ENCODE data around the gene EVC. TPM values are rescaled to one million over a fixed set of nuclear protein-coding genes. Genes with fewer than 3 reads are reported as not detected.
A peak's percentile ranks its signal among the peaks of the same experiment; 100 is the strongest.

Gene EVC
- total RNA-seq, 2 donors from 2014 or later: 7.8 to 10.5 TPM

- no peaks in the 10 kb centered on the region for H3K36me3 Mint-ChIP-seq (ENCODE audit: low read depth)
- H3K4me3 Mint-ChIP-seq: no peak overlapping the region
- ATAC-seq (replicated peaks): no peak
- no peaks in the 10 kb centered on the region for H3K27me3 Mint-ChIP-seq
- no peaks in the 10 kb centered on the region for H3K4me1 Mint-ChIP-seq
- no peak overlapping the region for H3K27ac Mint-ChIP-seq
- H3K9me3 Mint-ChIP-seq: no peaks in the 10 kb centered on the region
Observed at GRCh38 chr4:5753366-5753765, 42.4 kb downstream of the EVC start.

DNA sequence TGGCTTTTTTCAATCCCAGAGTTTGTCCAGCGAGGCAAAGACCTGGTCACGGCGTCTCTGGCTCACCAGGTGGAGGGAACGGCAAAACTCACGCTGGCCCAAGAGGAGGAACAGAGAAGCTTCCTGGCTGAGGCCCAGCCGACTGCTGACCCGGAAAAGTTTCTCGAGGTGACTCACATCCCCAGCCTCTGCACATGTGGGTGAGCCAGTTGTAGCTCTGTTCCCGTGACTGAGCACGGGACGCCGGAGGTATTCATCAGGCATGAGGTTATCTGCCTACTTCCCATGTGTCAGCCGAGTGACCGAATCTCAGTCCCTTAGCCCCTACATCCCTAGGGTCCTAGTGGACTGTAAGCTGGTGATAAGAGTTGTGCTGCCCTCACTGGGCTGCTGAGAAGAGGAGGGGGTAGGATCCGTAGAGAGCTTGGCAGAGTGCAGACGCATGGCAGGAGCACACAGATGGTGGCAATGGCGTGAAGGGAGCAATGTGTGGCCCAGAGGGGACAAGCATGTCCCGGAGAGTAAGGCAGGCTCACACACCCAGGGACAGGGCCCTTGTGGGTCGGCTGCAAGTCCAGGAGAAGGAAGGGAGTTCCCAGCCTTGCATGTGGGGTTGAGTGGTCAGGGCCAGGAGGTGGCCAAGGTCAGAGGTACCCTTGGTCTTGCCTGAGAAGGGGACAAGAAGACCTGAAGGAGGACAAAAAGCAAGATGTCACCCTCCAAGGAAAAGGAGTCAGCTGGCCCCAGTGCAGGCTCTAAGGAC lies 42.9 kb downstream of the EVC start:
- H3K27me3 Mint-ChIP-seq: no peaks in the 10 kb centered on the region
- no peaks in the 10 kb centered on the region for H3K9me3 Mint-ChIP-seq
- peaks cover 3% of the 10 kb centered on the region for H3K4me1 Mint-ChIP-seq
- ATAC-seq (replicated peaks): peak; percentile 32
- no peak overlapping the region for H3K4me3 Mint-ChIP-seq
- H3K36me3 Mint-ChIP-seq (ENCODE audit: low read depth): no peaks in the 10 kb centered on the region
- no peak overlapping the region for H3K27ac Mint-ChIP-seq

DNA sequence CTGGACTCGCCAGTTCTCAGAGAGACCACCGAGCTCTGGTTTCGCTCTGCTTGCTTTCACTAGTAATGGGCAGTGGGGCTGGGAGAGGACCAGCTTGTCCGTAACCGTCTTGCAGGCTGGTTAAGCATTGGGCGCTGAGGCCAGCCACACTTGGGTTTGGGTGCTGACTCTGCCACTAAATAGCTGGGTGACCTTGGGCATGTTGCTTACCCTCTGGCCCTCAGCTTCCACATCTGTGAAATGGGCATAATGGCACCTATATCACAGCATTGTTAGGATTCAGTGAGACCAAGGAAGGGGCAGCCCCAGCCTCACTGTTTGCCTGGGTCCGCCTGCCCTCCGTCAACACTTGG lies 43.5 kb downstream of the EVC start:
- Mint-ChIP-seq H3K27ac (no peak overlapping the region), H3K4me1 (peaks cover 5% of the 10 kb centered on the region), H3K27me3 (no peaks in the 10 kb centered on the region), H3K9me3 (no peaks in the 10 kb centered on the region), H3K36me3 (ENCODE audit: low read depth) (no peaks in the 10 kb centered on the region), H3K4me3 (no peak overlapping the region)
- ATAC-seq (replicated peaks): no peak

GRCh38 chr4:5755161-5755560 lies 44.2 kb downstream of the EVC start:
- H3K9me3 Mint-ChIP-seq: no peaks in the 10 kb centered on the region
- ATAC-seq (replicated peaks): no peak
- H3K27me3 Mint-ChIP-seq: no peaks in the 10 kb centered on the region
- H3K4me3 Mint-ChIP-seq: no peak overlapping the region
- H3K4me1 Mint-ChIP-seq: peaks cover 5% of the 10 kb centered on the region
- H3K36me3 Mint-ChIP-seq (ENCODE audit: low read depth): no peaks in the 10 kb centered on the region
- H3K27ac Mint-ChIP-seq: no peak overlapping the region

DNA sequence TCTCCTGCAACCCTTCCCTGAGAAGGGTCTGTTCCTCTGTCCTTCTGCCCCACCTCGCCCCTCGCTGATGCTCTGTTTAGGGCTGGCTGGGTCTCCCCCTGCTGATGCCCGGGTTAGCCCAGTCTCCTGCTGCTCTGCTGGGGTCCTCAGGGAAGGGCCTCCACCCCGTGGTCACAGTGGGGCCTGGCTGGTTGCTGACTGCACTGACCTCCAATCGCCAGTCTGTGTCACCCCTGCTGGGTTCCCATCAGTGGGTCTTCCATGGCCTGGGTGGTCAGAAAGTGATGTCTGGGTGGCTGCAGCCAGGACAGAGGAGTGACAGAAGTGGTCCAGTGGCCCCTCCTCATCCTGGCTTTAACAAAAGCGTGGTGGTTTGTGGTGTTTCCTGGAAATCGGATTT lies 44.7 kb downstream of the EVC start:
- H3K9me3 Mint-ChIP-seq: no peaks in the 10 kb centered on the region
- no peak for ATAC-seq (replicated peaks)

GRCh38 chr4:5756271-5756670 lies 45.3 kb downstream of the EVC start:
- Mint-ChIP-seq H3K27me3 (no peaks in the 10 kb centered on the region), H3K27ac (no peak overlapping the region), H3K9me3 (no peaks in the 10 kb centered on the region), H3K4me3 (no peak overlapping the region), H3K36me3 (ENCODE audit: low read depth) (no peaks in the 10 kb centered on the region), H3K4me1 (peaks cover 5% of the 10 kb centered on the region)
- no peak for ATAC-seq (replicated peaks)

More for the DNA sequence above, 44.7 kb downstream of the EVC start:
- Mint-ChIP-seq H3K27ac (no peak overlapping the region), H3K4me1 (peaks cover 5% of the 10 kb centered on the region), H3K27me3 (no peaks in the 10 kb centered on the region), H3K4me3 (no peak overlapping the region), H3K36me3 (ENCODE audit: low read depth) (no peaks in the 10 kb centered on the region)

DNA sequence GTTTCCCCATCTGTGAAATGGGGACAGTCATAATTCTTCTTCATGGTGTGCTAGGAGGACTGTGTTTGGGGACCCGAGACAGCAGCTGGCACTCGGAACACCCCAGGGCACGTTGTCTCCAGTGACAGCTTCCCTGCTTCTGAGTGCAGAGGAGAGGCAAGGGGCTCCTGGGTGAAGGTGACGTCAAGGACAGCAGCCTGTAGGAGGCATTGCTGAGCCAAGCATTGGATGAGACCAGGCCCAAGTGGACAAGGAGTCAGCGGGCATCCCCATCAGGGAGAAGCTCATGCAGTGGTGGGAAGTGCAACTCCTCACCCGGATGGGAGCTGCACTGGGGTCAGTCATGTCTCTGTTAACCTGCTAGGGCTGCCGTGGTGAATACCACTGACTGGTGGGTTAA lies 46.1 kb downstream of the EVC start:
- no peaks in the 10 kb centered on the region for H3K36me3 Mint-ChIP-seq (ENCODE audit: low read depth)
- no peak overlapping the region for H3K27ac Mint-ChIP-seq
- no peaks in the 10 kb centered on the region for H3K9me3 Mint-ChIP-seq
- ATAC-seq (replicated peaks): no peak
- H3K4me3 Mint-ChIP-seq: no peak overlapping the region
- peaks cover 5% of the 10 kb centered on the region for H3K4me1 Mint-ChIP-seq
- no peaks in the 10 kb centered on the region for H3K27me3 Mint-ChIP-seq

DNA sequence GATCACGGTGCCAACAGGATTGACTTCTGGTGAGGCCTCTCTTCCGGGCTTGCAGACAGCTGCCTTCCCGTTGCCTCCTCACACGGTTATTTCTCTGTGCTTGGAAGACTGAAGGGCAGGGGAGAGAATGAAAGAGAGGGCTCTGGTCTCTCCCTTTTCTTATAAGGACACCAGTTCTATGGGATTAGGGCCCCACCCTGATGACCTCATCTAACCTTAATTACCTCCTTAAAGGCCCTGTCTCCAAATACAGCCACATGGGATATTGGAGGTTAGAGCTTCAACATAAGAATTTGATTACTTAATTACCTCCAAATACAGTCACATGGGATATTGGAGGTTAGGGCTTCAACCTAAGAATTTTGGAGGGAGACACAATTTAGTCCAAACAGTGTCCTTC lies 46.5 kb downstream of the EVC start:
- H3K36me3 Mint-ChIP-seq (ENCODE audit: low read depth): no peaks in the 10 kb centered on the region
- peak overlapping the region; percentile 54 for H3K27ac Mint-ChIP-seq
- H3K4me1 Mint-ChIP-seq: peaks cover 5% of the 10 kb centered on the region
- ATAC-seq (replicated peaks): no peak
- H3K4me3 Mint-ChIP-seq: no peak overlapping the region
- no peaks in the 10 kb centered on the region for H3K9me3 Mint-ChIP-seq
- no peaks in the 10 kb centered on the region for H3K27me3 Mint-ChIP-seq

GRCh38 chr4:5757954-5758353 lies 47.0 kb downstream of the EVC start:
- no peak for ATAC-seq (replicated peaks)

GRCh38 chr4:5758741-5759140 lies 47.7 kb downstream of the EVC start:
- no peaks in the 10 kb centered on the region for H3K9me3 Mint-ChIP-seq
- no peaks in the 10 kb centered on the region for H3K36me3 Mint-ChIP-seq (ENCODE audit: low read depth)
- H3K4me1 Mint-ChIP-seq: peaks cover 5% of the 10 kb centered on the region
- H3K27ac Mint-ChIP-seq: no peak overlapping the region
- no peaks in the 10 kb centered on the region for H3K27me3 Mint-ChIP-seq
- peak; percentile 97 for ATAC-seq (replicated peaks)
- no peak overlapping the region for H3K4me3 Mint-ChIP-seq

More at GRCh38 chr4:5757954-5758353, 47.0 kb downstream of the EVC start:
- Mint-ChIP-seq H3K27me3 (no peaks in the 10 kb centered on the region), H3K4me1 (peaks cover 5% of the 10 kb centered on the region), H3K4me3 (no peak overlapping the region), H3K36me3 (ENCODE audit: low read depth) (no peaks in the 10 kb centered on the region), H3K27ac (peak overlapping the region; percentile 54), H3K9me3 (no peaks in the 10 kb centered on the region)

GRCh38 chr4:5759236-5760075 lies 48.5 kb downstream of the EVC start:
- Mint-ChIP-seq H3K36me3 (ENCODE audit: low read depth) (no peaks in the 10 kb centered on the region), H3K27me3 (no peaks in the 10 kb centered on the region), H3K27ac (no peak overlapping the region), H3K4me3 (no peak overlapping the region), H3K9me3 (no peaks in the 10 kb centered on the region), H3K4me1 (peaks cover 5% of the 10 kb centered on the region)
- no peak for ATAC-seq (replicated peaks)

DNA sequence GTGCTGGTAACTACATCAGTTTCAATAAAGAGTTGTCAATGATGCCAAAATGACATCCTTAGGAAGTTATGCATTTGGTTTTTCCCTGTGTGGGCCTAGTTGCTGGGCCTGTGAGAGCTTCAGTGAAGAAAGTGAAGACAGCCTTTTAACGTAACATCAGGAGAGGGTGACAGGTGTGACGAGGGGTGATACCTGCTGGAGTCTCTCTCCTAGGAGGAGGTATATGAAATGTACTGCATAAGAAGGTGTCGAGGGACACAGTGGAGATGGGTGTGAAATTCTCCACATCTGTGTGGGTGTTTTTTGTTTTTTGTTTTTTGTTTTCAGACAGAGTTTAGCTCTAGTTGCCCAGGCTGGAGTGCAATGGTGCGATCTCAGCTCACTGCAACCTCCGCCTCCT lies 49.2 kb downstream of the EVC start:
- Mint-ChIP-seq H3K4me1 (peaks cover 5% of the 10 kb centered on the region), H3K27me3 (no peaks in the 10 kb centered on the region), H3K36me3 (ENCODE audit: low read depth) (no peaks in the 10 kb centered on the region), H3K27ac (no peak overlapping the region), H3K4me3 (no peak overlapping the region), H3K9me3 (no peaks in the 10 kb centered on the region)
- no peak for ATAC-seq (replicated peaks)

GRCh38 chr4:5760936-5761480 lies 50.0 kb downstream of the EVC start:
- no peaks in the 10 kb centered on the region for H3K9me3 Mint-ChIP-seq
- H3K27ac Mint-ChIP-seq: no peak overlapping the region
- ATAC-seq (replicated peaks): no peak
- no peaks in the 10 kb centered on the region for H3K27me3 Mint-ChIP-seq
- H3K4me3 Mint-ChIP-seq: no peak overlapping the region
- no peaks in the 10 kb centered on the region for H3K36me3 Mint-ChIP-seq (ENCODE audit: low read depth)
- peaks cover 5% of the 10 kb centered on the region for H3K4me1 Mint-ChIP-seq

DNA sequence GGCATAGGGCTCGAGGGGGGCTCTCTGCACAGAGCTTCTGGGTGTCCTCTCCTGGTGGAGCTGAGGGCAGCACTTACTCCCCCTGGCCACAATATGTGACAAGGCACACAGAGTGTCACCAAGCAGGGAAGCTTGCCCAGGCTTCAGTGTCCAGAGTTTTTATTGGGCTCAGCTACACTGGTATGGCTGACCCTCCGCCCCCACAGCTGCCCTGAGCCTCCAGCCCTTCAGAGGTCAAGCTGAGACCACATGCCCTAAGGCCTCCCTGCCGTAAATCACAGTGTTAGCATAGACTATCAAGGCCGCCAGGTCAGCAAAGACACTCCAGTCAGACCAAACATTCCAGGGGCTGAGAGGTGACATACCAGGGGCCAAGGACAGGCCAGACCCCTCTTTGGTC lies 59.0 kb downstream of the EVC start:
- H3K4me3 Mint-ChIP-seq: no peak overlapping the region
- H3K9me3 Mint-ChIP-seq: peaks cover 8% of the 10 kb centered on the region
- H3K4me1 Mint-ChIP-seq: no peaks in the 10 kb centered on the region
- ATAC-seq (replicated peaks): no peak
- H3K27me3 Mint-ChIP-seq: no peaks in the 10 kb centered on the region
- H3K27ac Mint-ChIP-seq: no peak overlapping the region
- no peaks in the 10 kb centered on the region for H3K36me3 Mint-ChIP-seq (ENCODE audit: low read depth)
